Epithelial cell of proximal tubule (primary cell): ENCODE results near the gene GC. TPM values are rescaled to one million over a fixed set of nuclear protein-coding genes. Genes with fewer than 3 reads are reported as not detected.

Experiments
- DNase-seq: peaks from one replicate; pipeline ENCODE4 v3.0.0-alpha.2; 2011; ENCODE audit warnings: low read depth
- H3K4me3 ChIP-seq: 2 replicates; pipeline ENCODE4 v1.5.1; 2011; ENCODE audit warnings: low read depth, mild to moderate bottlenecking, low read length
- total RNA-seq: library from RNA; depleted of rRNA; stranded (reverse); fragments of >200 nt; gene quantifications from 2 replicates; pipeline ENCODE4 v1.2.3, GENCODE V29; 2015
- TF ChIP-seq, protein P1 (sequence below): conservative IDR thresholded peaks from 2 replicates; pipeline ENCODE4 v1.5.1; 2012; ENCODE audit warnings: low read depth, mild to moderate bottlenecking, low read length

Gene GC
- total RNA-seq, 1 donor from 2014 or later = not detected

DNA sequence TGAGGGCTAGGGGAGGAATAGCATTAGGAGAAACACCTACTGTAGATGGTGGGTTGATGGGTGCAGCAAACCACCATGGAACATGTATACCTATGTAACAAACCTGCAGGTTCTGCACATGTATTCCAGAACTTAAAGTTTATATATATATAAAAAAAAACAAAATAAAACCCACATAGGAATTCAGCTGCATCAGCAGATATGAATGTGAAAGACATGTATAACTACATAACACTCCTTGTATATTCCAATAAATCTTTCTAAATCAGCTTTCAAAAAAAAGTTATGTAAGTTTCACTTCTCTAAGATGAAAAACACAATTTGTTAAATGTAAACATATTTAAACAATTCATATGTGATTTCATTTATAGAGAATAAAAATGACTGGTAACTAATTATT is 6.0 kb downstream of the GC start:
- DNase-seq = no peak
- TF ChIP-seq, protein P1, sequence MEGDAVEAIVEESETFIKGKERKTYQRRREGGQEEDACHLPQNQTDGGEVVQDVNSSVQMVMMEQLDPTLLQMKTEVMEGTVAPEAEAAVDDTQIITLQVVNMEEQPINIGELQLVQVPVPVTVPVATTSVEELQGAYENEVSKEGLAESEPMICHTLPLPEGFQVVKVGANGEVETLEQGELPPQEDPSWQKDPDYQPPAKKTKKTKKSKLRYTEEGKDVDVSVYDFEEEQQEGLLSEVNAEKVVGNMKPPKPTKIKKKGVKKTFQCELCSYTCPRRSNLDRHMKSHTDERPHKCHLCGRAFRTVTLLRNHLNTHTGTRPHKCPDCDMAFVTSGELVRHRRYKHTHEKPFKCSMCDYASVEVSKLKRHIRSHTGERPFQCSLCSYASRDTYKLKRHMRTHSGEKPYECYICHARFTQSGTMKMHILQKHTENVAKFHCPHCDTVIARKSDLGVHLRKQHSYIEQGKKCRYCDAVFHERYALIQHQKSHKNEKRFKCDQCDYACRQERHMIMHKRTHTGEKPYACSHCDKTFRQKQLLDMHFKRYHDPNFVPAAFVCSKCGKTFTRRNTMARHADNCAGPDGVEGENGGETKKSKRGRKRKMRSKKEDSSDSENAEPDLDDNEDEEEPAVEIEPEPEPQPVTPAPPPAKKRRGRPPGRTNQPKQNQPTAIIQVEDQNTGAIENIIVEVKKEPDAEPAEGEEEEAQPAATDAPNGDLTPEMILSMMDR = no peak
- H3K4me3 ChIP-seq = no peak overlapping the region

- H3K4me3 ChIP-seq = no peak overlapping the region
- no peak for DNase-seq
- TF ChIP-seq, protein P1 = no peak
Observed at GRCh38 chr4:71775449-71775848, 8.4 kb downstream of the GC start.

- no peak overlapping the region for H3K4me3 ChIP-seq
- no peak for DNase-seq
- TF ChIP-seq, protein P1 = no peak
Observed at GRCh38 chr4:71774136-71774535, 9.7 kb downstream of the GC start.

GRCh38 chr4:71773004-71773403 is 10.9 kb downstream of the GC start:
- no peak for DNase-seq
- TF ChIP-seq, protein P1 = no peak

GRCh38 chr4:71772592-71772991 is 11.3 kb downstream of the GC start:
- H3K4me3 ChIP-seq = no peak overlapping the region
- TF ChIP-seq, protein P1 = peak; percentile 51
- DNase-seq = no peak

More at GRCh38 chr4:71773004-71773403, 10.9 kb downstream of the GC start:
- H3K4me3 ChIP-seq = no peak overlapping the region

GRCh38 chr4:71771613-71772012 is 12.3 kb downstream of the GC start:
- no peak overlapping the region for H3K4me3 ChIP-seq
- no peak for DNase-seq
- TF ChIP-seq, protein P1 = no peak

DNA sequence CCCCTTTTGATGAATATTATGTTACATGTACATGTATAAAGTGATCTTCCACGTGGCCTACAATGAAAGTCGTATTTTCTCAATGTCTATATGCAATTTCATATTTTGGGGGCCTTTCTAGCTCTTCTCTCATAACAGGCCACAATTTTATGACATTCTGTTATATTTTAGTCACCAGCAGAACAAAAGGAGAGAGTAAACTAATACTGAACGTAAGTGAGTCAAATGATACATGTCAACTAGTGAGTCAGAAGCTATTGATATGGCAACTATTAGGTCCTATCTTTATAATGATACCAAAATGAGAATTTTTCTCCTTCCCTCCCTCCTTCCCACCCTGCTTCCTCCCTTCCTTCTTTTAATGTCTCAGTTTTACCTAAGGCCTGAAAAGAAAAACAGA is 14.4 kb downstream of the GC start:
- TF ChIP-seq, protein P1 = no peak
- no peak for DNase-seq
- H3K4me3 ChIP-seq = no peak overlapping the region
